ENCODE results near the gene CACNG4.

CACNG4 gene

GRCh38 chr17:66963909-66964771 is at the start of gene CACNG4:
Gene CACNG4, plus strand, starts transcription at chr17:66964707. Its CDS starts 205 bp downstream, at chr17:66964912.
- no peak for DNase-seq

- DNase-seq = no peak
Observed at GRCh38 chr17:66915204-66915611, 49.3 kb upstream of the CACNG4 start.

GRCh38 chr17:66915792-66916191 is 48.7 kb upstream of the CACNG4 start:
- DNase-seq = no peak

- no peak for DNase-seq
Observed at GRCh38 chr17:66916946-66917345, 47.6 kb upstream of the CACNG4 start.

GRCh38 chr17:66918896-66919295 is 45.6 kb upstream of the CACNG4 start:
- no peak for DNase-seq

- no peak for DNase-seq
Observed at GRCh38 chr17:66920435-66920834, 44.1 kb upstream of the CACNG4 start.

- no peak for DNase-seq
Observed at GRCh38 chr17:66920950-66921349, 43.6 kb upstream of the CACNG4 start.

- no peak for DNase-seq
Observed at GRCh38 chr17:66923886-66924285, 40.6 kb upstream of the CACNG4 start.

- no peak for DNase-seq
Observed at GRCh38 chr17:66925811-66926500, 38.6 kb upstream of the CACNG4 start.

- DNase-seq = no peak
Observed at GRCh38 chr17:66928949-66929348, 35.6 kb upstream of the CACNG4 start.

GRCh38 chr17:66929591-66929990 is 34.9 kb upstream of the CACNG4 start:
- DNase-seq = no peak

GRCh38 chr17:66930933-66931332 is 33.6 kb upstream of the CACNG4 start:
- DNase-seq = no peak

GRCh38 chr17:66932311-66932710 is 32.2 kb upstream of the CACNG4 start:
- no peak for DNase-seq

GRCh38 chr17:66934040-66934439 is 30.5 kb upstream of the CACNG4 start:
- DNase-seq = no peak

GRCh38 chr17:66935717-66936116 is 28.8 kb upstream of the CACNG4 start:
- no peak for DNase-seq

- DNase-seq = no peak
Observed at GRCh38 chr17:66938656-66939055, 25.9 kb upstream of the CACNG4 start.

GRCh38 chr17:66939461-66940114 is 24.9 kb upstream of the CACNG4 start:
- DNase-seq = no peak

GRCh38 chr17:66941249-66941648 is 23.3 kb upstream of the CACNG4 start:
- no peak for DNase-seq

- DNase-seq = no peak
Observed at GRCh38 chr17:66941773-66942450, 22.6 kb upstream of the CACNG4 start.

- DNase-seq = no peak
Observed at GRCh38 chr17:66942451-66943264, 21.8 kb upstream of the CACNG4 start.

- no peak for DNase-seq
Observed at GRCh38 chr17:66943484-66943883, 21.0 kb upstream of the CACNG4 start.
